ENCODE data around the gene SFMBT2.
"Not testable (repeated sequence)": the region's sequence is repeated elsewhere in the genome, so short reads cannot be mapped to it uniquely, and the experiment has no call there.

SFMBT2 gene

DNA sequence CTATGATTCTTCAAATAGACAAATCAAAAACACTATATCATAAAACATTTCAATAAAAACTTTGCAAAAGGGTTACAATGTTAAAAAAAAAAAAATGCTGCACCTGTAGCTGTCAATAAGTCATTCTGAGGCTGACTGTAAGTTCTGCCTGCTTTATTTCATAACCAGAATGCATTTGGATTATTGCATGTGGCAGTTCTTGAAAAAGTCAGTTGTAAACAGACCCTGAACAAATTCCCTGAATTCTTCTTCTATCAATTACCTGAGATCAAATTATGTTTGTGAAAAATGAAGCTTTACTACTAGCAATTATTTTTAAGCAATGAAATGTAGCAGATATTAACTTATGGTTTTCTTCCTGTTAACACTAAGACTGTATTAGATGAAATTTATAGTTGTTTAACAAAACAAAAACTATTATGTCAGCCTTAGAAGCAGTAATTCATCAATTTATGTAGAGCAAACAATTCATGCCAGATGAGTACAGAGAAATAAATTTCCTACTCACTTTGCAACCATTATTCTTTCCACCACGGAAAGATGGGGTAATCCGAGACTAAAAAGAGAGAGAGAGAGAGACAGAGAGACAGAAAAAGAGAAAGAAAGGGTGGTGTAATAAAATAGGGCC, 107.8 kb downstream of the SFMBT2 start:
- no peaks in the 10 kb centered on the region for H3K27me3 ChIP-seq (ENCODE audit: insufficient read depth, low read length)
- H3K27ac ChIP-seq (ENCODE audit: low read length) = no peak overlapping the region
- H3K9ac ChIP-seq (ENCODE audit: low read depth, low read length) = no peak overlapping the region
- no peak overlapping the region for H3K4me3 ChIP-seq (ENCODE audit: low read length)
- H3K9me3 ChIP-seq (ENCODE audit: insufficient read depth, low read depth, low read length) = no peaks in the 10 kb centered on the region
- H3K4me1 ChIP-seq (ENCODE audit: insufficient read depth, low read length) = peaks cover 3% of the 10 kb centered on the region
- no peaks in the 10 kb centered on the region for H3K36me3 ChIP-seq (ENCODE audit: insufficient read depth, low read depth, low read length)

DNA sequence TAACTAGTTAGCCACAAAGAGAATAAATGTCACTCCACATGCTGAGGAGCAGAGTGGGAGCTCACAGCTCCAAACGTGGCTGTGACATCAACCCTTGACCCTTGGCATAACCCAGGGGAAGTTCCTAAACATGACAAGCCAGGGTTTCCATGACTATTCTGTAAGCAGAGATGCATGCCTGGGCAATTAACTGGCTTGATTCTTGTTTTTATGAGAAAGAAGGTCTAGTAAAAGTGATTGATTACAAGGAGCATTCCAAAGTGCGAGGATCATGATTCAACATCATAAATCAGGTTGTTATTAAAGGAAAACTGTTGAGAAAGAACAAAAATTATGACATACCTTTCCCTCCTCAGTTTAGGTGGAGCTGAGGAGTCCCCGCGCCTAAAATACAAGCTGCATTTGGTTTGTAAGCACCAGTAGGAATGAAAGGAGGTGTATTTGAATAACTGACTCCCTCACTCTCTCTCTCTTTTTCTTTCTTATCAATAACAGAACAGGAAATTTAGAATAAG, 108.4 kb downstream of the SFMBT2 start:
- no peaks in the 10 kb centered on the region for H3K36me3 ChIP-seq (ENCODE audit: insufficient read depth, low read depth, low read length)
- H3K9me3 ChIP-seq (ENCODE audit: insufficient read depth, low read depth, low read length) = no peaks in the 10 kb centered on the region
- no peak overlapping the region for H3K4me3 ChIP-seq (ENCODE audit: low read length)
- H3K9ac ChIP-seq (ENCODE audit: low read depth, low read length) = no peak overlapping the region
- H3K4me1 ChIP-seq (ENCODE audit: insufficient read depth, low read length) = peaks cover 3% of the 10 kb centered on the region
- H3K27me3 ChIP-seq (ENCODE audit: insufficient read depth, low read length) = no peaks in the 10 kb centered on the region
- H3K27ac ChIP-seq (ENCODE audit: low read length) = no peak overlapping the region

DNA sequence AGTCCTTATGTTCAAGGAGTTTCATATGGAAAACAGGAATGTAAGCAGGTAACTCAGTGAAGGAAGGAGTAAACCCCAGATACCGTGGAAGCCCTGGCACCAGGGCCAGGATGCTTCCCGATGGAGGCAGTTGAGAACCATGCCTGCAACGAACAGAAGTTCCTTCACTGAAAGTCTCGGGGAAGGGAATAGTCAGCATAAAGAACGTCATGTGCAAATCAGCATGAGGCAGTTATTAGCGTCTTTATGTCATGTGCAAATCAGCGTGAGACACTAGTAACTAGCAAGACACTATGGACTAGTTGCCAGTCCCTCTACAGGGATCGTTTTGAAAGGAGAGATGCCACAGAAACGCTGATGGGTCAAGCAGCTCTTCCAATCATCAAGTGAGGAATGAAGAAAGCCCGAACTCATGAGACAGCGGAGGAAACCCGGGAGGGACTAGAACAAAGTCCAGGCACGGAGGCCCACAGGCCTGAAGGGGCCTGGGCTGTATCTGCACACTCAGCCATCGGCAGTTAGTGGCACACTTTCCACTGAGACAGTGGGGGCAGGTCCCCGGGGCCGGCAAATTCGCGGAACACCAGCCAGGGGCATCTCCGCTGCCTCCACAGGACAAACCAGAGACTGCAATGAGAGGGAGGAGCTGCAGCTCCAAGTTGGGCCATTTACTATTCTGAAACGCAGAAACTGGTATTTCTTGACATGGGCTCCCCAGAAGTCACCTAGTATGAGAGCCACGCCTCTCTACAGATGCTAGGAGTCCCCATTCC, 109.6 kb downstream of the SFMBT2 start:
- H3K9me3 ChIP-seq (ENCODE audit: insufficient read depth, low read depth, low read length) = no peaks in the 10 kb centered on the region
- no peak overlapping the region for H3K4me3 ChIP-seq (ENCODE audit: low read length)
- H3K4me1 ChIP-seq (ENCODE audit: insufficient read depth, low read length) = peaks cover 3% of the 10 kb centered on the region
- no peaks in the 10 kb centered on the region for H3K36me3 ChIP-seq (ENCODE audit: insufficient read depth, low read depth, low read length)
- H3K9ac ChIP-seq (ENCODE audit: low read depth, low read length) = no peak overlapping the region
- H3K27me3 ChIP-seq (ENCODE audit: insufficient read depth, low read length) = no peaks in the 10 kb centered on the region
- no peak overlapping the region for H3K27ac ChIP-seq (ENCODE audit: low read length)

DNA sequence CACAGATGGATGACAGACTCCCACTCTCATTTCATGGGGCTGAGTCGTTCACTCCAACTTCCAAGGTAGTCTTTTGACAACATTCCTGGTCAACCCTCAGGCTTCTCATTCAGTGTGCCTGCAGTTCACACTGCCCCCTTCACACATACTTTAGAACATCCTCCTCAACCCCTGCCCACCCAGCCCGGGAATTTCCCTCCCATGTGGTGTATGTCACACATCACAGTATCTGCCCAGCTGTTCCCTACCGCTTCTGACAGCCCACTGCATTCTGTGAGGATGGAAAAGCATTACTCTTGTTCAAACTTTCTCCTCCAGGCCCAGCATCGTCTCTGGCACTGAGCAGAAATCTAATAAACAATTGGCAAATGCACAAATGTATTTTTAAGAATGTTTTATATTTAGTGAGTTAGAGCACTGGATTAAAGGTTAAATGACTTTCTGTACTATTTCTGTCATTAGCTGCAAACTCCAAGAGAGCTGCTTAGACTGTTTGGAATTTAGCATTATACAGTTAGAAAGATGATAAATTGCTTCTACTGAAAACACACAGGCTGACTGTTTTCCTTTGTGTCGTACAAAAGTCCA, 110.4 kb downstream of the SFMBT2 start:
- Histone ChIP-seq H3K9ac (ENCODE audit: low read depth, low read length) (no peak overlapping the region), H3K4me3 (ENCODE audit: low read length) (no peak overlapping the region), H3K36me3 (ENCODE audit: insufficient read depth, low read depth, low read length) (no peaks in the 10 kb centered on the region), H3K27me3 (ENCODE audit: insufficient read depth, low read length) (no peaks in the 10 kb centered on the region), H3K4me1 (ENCODE audit: insufficient read depth, low read length) (peaks cover 3% of the 10 kb centered on the region), H3K9me3 (ENCODE audit: insufficient read depth, low read depth, low read length) (no peaks in the 10 kb centered on the region), H3K27ac (ENCODE audit: low read length) (no peak overlapping the region)

DNA sequence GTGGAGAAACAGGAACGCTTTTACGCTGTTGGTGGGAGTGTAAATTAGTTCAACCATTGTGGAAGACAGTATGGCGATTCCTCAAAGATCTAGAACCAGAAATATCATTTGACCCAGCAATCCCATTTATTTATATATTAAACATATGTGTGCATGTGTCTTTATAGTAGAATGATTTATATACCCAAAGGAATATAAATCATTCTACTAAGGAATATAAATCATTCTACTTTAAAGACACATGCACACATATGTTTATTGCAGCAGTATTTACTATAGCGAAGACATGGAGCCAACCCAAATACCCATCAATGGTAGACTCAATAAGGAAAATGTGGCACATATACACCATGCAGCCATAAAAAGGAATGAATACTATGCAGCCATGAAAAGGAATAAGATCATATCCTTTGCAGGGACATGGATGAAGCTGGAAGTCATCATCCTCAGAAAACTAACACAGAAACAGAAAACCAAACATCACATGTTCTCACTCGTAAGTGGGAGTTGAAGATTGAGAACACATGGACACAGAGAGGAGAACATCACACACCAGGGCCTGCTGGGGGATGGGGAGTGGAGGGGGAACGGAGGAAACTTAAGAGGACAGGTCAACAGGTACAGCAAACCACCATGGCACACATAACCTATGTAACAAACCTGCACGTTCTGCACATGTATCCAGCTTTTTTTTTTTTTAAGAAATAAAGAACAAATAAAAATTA, 111.1 kb downstream of the SFMBT2 start:
- H3K27ac ChIP-seq (ENCODE audit: low read length); H3K36me3 ChIP-seq (ENCODE audit: insufficient read depth, low read depth, low read length); H3K9me3 ChIP-seq (ENCODE audit: insufficient read depth, low read depth, low read length); H3K4me1 ChIP-seq (ENCODE audit: insufficient read depth, low read length); H3K4me3 ChIP-seq (ENCODE audit: low read length); H3K9ac ChIP-seq (ENCODE audit: low read depth, low read length); H3K27me3 ChIP-seq (ENCODE audit: insufficient read depth, low read length): not testable (repeated sequence)

DNA sequence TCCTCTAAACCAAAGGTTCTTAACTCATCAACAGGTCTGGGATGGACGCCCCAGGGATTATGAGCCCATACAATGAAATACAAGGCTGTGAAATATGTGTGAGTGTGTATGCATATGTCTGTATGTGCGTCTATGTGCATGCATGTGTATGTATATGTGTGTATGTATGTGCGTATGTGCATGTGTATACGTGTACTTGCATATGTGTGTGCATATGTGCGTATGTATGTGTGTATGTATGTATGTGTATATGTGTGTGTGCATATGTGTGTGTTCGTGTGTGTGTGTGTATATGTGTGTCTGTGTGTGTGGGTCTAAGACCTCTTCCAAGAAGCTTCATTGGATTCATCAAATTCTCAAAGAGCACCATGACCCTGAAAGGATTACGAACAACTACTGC, 112.3 kb downstream of the SFMBT2 start:
- H3K27me3 ChIP-seq (ENCODE audit: insufficient read depth, low read length) = no peaks in the 10 kb centered on the region
- no peak overlapping the region for H3K9ac ChIP-seq (ENCODE audit: low read depth, low read length)
- H3K4me1 ChIP-seq (ENCODE audit: insufficient read depth, low read length) = peaks cover 3% of the 10 kb centered on the region
- H3K4me3 ChIP-seq (ENCODE audit: low read length) = no peak overlapping the region
- H3K9me3 ChIP-seq (ENCODE audit: insufficient read depth, low read depth, low read length) = no peaks in the 10 kb centered on the region
- no peak overlapping the region for H3K27ac ChIP-seq (ENCODE audit: low read length)
- no peaks in the 10 kb centered on the region for H3K36me3 ChIP-seq (ENCODE audit: insufficient read depth, low read depth, low read length)

DNA sequence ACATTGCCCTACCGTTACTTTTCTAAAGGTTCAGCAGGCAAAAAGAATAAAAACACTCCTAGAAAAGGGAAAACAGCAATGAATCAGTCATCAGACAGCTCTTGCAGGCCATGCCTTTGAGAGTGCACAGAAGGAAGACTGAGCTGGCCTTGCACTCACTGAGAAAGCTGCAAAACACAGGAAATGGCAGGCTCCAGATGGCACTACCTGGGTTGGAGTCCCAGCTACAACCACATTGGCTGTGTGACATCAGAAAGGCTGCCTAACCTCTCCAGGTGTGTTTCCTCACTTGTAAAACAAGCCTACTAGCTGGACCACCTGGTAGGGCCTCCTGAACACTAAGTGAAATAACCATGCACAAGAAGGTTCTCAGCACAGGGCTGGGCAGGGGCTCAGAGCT, 113.7 kb downstream of the SFMBT2 start:
- H3K4me3 ChIP-seq (ENCODE audit: low read length) = no peak overlapping the region
- H3K9ac ChIP-seq (ENCODE audit: low read depth, low read length) = no peak overlapping the region
- H3K36me3 ChIP-seq (ENCODE audit: insufficient read depth, low read depth, low read length) = no peaks in the 10 kb centered on the region
- H3K27ac ChIP-seq (ENCODE audit: low read length) = no peak overlapping the region
- no peaks in the 10 kb centered on the region for H3K27me3 ChIP-seq (ENCODE audit: insufficient read depth, low read length)
- peaks cover 3% of the 10 kb centered on the region for H3K4me1 ChIP-seq (ENCODE audit: insufficient read depth, low read length)
- no peaks in the 10 kb centered on the region for H3K9me3 ChIP-seq (ENCODE audit: insufficient read depth, low read depth, low read length)

DNA sequence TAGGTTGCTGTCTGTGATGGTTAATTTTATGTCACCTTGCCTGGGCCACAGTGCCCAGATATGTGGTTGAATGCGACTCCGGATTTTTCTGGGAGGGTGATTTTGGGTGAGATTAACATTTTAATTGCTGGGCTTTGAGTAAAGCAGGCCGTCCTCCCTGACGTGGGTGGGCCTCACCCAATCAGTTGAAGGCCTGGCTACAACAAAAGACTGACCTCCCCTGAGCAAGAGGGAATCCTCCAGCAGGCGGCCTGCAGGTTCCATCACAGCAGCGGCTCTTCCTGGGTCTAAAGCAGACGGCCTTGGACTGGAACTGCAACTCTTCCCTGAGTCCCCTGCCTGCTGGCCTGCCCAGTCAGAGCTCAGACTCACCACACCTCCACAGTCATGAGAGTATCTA, 114.2 kb downstream of the SFMBT2 start:
- Histone ChIP-seq H3K27ac (ENCODE audit: low read length) (no peak overlapping the region), H3K27me3 (ENCODE audit: insufficient read depth, low read length) (no peaks in the 10 kb centered on the region), H3K36me3 (ENCODE audit: insufficient read depth, low read depth, low read length) (no peaks in the 10 kb centered on the region), H3K4me3 (ENCODE audit: low read length) (no peak overlapping the region), H3K9me3 (ENCODE audit: insufficient read depth, low read depth, low read length) (no peaks in the 10 kb centered on the region), H3K9ac (ENCODE audit: low read depth, low read length) (no peak overlapping the region), H3K4me1 (ENCODE audit: insufficient read depth, low read length) (peaks cover under 1% of the 10 kb centered on the region)

DNA sequence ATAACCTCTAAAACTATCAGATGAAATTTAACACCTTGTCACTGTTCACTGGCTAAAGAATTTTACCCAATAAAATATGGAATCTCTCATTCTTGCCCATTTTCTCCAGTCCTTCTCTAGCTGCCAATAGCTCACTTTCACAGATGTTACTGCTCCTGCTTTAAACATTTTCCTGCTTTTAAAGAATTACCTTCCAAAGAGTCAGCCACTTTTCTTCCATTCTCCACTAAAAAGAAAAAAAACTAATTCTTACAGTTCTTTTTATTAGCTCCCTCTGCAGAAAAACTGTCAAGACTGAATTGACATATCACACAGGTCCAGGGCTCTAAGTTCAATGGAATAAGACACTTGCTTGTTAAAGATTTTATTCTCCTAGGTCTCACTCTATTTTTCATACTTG, 114.8 kb downstream of the SFMBT2 start:
- no peak overlapping the region for H3K27ac ChIP-seq (ENCODE audit: low read length)
- no peaks in the 10 kb centered on the region for H3K9me3 ChIP-seq (ENCODE audit: insufficient read depth, low read depth, low read length)
- H3K27me3 ChIP-seq (ENCODE audit: insufficient read depth, low read length) = no peaks in the 10 kb centered on the region
- no peak overlapping the region for H3K4me3 ChIP-seq (ENCODE audit: low read length)
- no peak overlapping the region for H3K9ac ChIP-seq (ENCODE audit: low read depth, low read length)
- H3K36me3 ChIP-seq (ENCODE audit: insufficient read depth, low read depth, low read length) = no peaks in the 10 kb centered on the region
- H3K4me1 ChIP-seq (ENCODE audit: insufficient read depth, low read length) = no peaks in the 10 kb centered on the region

DNA sequence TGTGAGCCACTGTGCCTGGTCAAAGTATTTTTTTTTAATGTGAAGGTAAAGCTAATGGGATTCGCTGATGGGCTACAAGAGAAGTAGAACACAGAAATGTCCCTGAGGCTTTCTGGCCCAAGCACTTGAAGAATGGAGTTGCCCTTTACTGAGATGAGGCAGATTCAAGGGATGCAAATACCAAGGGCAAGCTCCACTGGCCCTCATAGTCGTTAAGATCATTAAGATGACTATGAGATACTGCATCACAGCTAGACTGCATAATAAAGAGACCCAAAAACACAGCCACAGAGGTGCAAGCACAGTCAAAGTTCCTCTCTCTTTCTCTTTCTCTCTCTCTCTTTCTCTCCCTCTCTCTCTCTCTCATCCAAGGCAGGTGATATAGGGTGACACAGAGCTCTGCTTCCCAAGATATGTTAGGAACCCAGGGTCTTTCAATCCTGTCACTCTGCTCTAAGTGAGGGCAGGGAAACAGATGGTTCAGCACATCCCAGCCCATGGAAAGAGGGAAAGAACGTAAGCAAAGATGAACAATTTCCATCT, 117.4 kb downstream of the SFMBT2 start:
- H3K36me3 ChIP-seq (ENCODE audit: insufficient read depth, low read depth, low read length) = no peaks in the 10 kb centered on the region

DNA sequence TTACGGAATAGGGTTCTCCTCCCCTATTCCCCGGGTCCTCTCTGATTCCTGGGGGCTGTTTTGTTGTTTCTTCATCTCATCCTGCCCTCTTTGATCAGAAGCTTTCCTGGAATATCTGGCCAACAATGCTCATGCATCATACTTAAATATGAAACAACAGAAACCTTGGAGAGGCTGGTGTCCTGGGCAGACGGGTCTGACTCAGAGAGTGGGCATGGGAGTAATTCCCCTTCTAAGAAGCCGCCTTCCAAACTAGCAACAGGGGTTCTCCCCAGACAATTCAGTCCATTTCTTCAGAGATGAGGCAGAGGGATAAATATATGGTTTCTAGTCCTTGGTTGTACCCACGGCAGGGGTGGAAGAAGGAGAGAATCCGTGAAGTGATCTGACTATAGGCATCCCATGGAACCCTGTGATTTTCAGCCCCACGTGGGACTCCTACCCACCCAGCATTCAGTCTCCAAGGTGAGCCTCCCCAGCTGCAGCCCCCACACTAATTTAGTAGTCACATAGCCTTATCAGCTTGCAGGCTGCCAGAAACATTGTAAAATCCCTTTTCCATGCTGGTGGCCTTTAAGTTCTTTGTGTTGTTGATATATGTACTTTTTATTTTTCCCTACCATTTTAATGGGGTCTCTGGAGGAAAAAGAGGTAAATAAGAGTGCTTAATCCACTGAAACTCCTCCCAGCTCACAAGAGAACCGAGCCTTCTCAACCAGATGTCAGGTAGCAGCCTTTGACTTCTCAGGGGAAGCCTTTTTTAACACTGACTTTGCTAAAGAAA, 119.2 kb downstream of the SFMBT2 start:
- no peaks in the 10 kb centered on the region for H3K4me1 ChIP-seq (ENCODE audit: insufficient read depth, low read length)
- H3K9me3 ChIP-seq (ENCODE audit: insufficient read depth, low read depth, low read length) = no peaks in the 10 kb centered on the region
- H3K36me3 ChIP-seq (ENCODE audit: insufficient read depth, low read depth, low read length) = no peaks in the 10 kb centered on the region
- no peak overlapping the region for H3K4me3 ChIP-seq (ENCODE audit: low read length)
- no peaks in the 10 kb centered on the region for H3K27me3 ChIP-seq (ENCODE audit: insufficient read depth, low read length)
- H3K27ac ChIP-seq (ENCODE audit: low read length) = no peak overlapping the region
- no peak overlapping the region for H3K9ac ChIP-seq (ENCODE audit: low read depth, low read length)

More for the DNA sequence above, 117.4 kb downstream of the SFMBT2 start:
- H3K27me3 ChIP-seq (ENCODE audit: insufficient read depth, low read length) = no peaks in the 10 kb centered on the region
- H3K9ac ChIP-seq (ENCODE audit: low read depth, low read length) = no peak overlapping the region
- H3K4me1 ChIP-seq (ENCODE audit: insufficient read depth, low read length) = no peaks in the 10 kb centered on the region
- H3K9me3 ChIP-seq (ENCODE audit: insufficient read depth, low read depth, low read length) = no peaks in the 10 kb centered on the region
- H3K4me3 ChIP-seq (ENCODE audit: low read length) = no peak overlapping the region
- H3K27ac ChIP-seq (ENCODE audit: low read length) = no peak overlapping the region
